ENCODE measurements around the gene GHR. TPM values are rescaled to one million over a fixed set of nuclear protein-coding genes. Genes with fewer than 3 reads are reported as not detected.
A peak's percentile ranks its signal among the peaks of the same experiment; 100 is the strongest.

Gene GHR
- total RNA-seq, 1 experiment from 2014 or later, result 3.3 TPM

DNA sequence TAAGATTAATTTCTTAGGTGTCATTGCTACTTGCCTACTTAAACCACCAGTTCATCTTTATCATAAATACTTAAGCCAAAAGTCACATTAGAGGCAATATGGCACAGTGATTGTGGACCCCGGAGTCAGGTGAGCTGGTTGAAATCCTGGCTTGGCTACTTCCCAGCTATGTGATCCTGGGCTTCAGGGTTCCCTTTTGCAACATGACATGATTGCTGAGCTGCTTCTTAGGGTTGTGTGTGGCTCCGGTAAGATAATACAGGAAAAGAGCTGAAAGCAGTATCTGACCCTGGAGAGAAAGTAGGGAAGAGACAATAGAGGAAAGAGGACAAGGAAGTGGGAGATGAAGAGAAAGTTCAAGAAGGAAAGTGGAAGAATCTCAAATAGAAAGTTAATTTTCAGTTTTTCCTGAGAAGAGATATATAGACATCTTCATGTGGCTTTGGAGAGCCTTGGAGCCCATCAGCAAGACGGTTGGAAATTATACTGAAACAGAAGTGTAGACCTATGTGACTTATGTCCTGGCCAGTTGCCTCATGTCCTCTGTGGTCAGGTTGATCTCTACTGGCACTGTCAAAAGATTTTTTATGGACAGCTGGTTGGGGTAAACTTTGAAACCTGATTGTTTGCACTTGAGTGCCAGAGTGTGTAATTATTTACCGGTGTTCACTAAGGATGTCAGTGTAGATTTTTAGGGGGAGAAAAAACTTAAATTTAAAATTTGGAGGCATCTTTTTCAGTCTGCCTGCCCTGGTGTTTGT, 93.2 kb downstream of the GHR start:
- DNase-seq (ENCODE audit: low spot score), result no peak

- DNase-seq (ENCODE audit: low spot score), result no peak
Observed at GRCh38 chr5:42517164-42517563, 93.9 kb downstream of the GHR start.

DNA sequence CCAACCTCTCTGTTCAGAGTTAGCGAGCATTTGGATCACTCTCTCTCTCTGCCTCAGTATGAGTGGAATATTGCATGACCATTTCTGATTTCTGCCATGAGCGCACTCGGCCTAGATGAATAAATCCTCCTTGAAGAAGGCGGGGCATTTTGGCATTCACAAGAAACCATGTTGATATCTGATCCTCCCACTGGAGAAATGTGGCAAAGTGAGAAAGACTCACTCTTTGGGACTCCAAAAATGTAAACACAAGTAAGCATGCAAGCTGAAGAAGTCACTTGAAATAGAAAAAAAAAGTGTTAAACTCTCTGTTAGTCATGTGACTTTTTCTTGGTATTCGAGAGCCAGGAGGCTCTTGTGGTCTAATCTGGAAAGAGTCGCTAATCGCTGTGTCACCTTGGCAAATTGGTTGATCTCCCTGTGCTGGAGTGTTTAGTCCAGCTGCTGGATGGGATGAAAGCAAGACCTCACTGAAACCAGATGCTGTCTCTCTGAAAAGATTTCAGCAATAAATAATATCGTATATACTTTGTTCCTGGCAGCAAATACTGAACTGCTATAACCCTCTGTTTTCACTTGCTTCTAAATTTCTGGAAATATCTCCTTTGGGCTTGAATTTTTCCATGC, 95.5 kb downstream of the GHR start:
- DNase-seq (ENCODE audit: low spot score), result peak; percentile 54

GRCh38 chr5:42520203-42520602, 97.0 kb downstream of the GHR start:
- DNase-seq (ENCODE audit: low spot score), result no peak

GRCh38 chr5:42520957-42521356, 97.7 kb downstream of the GHR start:
- DNase-seq (ENCODE audit: low spot score), result no peak

GRCh38 chr5:42521406-42521805, 98.2 kb downstream of the GHR start:
- DNase-seq (ENCODE audit: low spot score), result no peak

GRCh38 chr5:42522783-42523182, 99.5 kb downstream of the GHR start:
- DNase-seq (ENCODE audit: low spot score), result no peak

- no peak for DNase-seq (ENCODE audit: low spot score)
Observed at GRCh38 chr5:42526179-42526578, 102.9 kb downstream of the GHR start.

- DNase-seq (ENCODE audit: low spot score), result no peak
Observed at GRCh38 chr5:42531611-42532010, 108.4 kb downstream of the GHR start.

GRCh38 chr5:42542106-42542505, 118.9 kb downstream of the GHR start:
- no peak for DNase-seq (ENCODE audit: low spot score)

DNA sequence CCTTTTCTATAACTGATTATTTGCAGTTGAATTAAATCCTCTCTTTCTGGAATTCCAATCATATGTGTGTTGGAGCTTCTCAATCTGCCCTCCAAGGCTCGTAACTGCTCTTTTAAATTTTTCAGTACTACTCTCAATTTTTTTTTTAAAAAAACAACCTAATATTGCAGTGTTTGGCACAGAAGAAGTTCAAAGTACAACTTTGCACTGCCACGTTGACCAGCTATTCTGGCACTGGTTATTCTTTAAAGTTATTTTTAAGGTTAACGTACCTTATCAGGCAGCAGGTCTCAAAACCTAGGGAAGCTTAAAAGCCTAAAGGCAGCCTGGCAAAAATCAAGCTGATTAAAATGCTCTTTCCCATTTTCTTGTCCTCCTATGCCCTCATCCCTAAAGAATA, 120.5 kb downstream of the GHR start:
- no peak for DNase-seq (ENCODE audit: low spot score)

- no peak for DNase-seq (ENCODE audit: low spot score)
Observed at GRCh38 chr5:42545038-42545437, 121.8 kb downstream of the GHR start.

DNA sequence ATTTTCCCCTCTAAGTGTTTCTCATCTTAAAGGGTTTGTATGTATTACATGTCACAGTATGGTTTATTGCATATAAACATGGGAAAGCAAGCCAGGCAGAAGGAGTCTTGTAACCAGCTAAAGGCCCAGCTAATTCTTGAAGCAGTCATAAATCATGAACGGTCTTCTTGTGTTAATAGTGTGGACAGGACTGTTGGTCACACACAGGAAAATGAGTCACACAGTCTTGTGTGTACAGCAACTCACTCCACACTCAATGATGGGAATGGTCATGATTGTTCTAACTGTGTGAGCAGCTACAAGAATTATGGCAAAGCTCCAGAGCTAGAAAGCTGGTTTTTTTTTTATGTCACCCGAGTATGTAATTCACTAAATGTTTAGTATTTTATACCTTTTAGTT, 123.9 kb downstream of the GHR start:
- DNase-seq (ENCODE audit: low spot score), result peak; percentile 31

GRCh38 chr5:42547894-42548293, 124.7 kb downstream of the GHR start:
- no peak for DNase-seq (ENCODE audit: low spot score)

DNA sequence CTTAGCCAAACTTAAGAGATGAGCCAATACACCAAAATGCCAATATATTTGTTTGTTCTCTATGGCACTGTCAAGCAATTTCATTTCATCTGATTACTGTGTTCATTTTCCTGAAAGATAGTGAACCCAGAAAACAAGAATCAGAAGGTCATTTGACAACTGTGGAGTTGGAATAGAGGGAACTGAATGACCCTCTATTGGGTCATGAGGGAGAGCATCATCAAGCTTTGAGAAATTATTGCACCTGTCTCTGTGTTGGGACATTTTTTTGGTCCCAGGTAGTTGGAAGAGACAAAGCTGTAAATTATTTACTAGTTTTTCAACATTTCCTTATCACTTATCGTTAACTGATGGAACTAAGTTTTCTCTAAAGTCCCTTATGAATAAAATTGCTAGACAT, 129.4 kb downstream of the GHR start:
- no peak for DNase-seq (ENCODE audit: low spot score)

DNA sequence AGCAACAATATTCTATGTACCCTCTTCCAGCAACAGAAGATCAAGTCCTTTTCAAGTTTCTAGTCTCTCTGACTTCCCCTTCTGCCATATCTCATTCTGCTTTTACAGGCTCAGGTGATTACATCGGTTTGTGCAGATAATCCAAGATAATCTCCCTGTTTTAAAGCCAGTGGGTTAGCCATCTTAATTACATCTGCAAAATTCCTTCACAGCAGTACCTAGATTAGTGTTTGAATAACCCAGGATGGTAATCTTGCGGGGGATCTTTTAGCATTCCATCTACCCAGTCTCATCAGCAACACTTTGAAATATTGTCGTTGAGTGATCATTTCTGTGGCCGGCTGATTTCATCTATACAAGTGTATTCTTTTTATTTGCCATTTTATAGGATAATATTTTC, 130.2 kb downstream of the GHR start:
- no peak for DNase-seq (ENCODE audit: low spot score)

- DNase-seq (ENCODE audit: low spot score), result no peak
Observed at GRCh38 chr5:42555010-42555409, 131.8 kb downstream of the GHR start.

DNA sequence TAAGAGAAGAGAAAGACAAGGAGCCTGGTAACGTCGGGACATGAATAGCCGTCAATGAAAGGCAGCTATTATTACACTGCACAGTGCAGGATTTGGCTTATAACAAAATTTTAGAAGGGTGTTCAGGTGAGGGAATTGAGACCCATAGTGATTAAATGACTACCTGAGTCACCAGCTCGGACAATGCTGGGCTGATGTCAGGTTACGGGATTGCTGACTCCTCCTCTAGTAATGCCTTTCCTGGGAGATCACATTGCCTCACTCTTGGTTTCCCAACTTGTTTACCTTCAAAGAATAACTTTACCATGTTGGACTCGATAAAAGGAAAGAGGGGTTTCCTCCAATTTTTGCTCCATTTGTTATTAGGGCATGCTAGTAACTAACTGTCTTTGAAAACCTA, 132.6 kb downstream of the GHR start:
- DNase-seq (ENCODE audit: low spot score), result no peak

GRCh38 chr5:42557689-42558088, 134.4 kb downstream of the GHR start:
- no peak for DNase-seq (ENCODE audit: low spot score)

DNA sequence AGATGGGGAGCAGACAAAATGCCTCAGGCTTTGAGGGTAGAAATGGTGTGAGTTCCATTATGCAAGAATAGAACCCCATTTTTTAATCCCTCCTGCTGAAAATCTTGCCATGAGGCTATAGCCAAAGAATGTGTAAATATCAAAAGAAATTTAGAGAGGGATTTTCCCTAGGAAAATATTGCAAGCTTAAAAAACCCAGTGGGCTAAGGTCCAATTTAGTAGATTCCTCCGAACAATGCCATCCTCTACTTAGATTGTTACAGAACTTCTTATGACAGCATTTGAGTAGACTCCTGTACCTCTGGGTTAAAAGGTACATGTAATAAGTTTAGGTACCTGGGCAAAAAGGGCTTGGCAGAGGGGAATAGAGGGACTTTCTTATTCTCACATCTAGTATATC, 138.4 kb downstream of the GHR start:
- DNase-seq (ENCODE audit: low spot score), result no peak

- no peak for DNase-seq (ENCODE audit: low spot score)
Observed at GRCh38 chr5:42564689-42565356, 141.6 kb downstream of the GHR start.

GRCh38 chr5:42566652-42567295, 143.5 kb downstream of the GHR start:
- DNase-seq (ENCODE audit: low spot score), result no peak

GRCh38 chr5:42569325-42569724, 146.1 kb downstream of the GHR start:
- no peak for DNase-seq (ENCODE audit: low spot score)
